Duodenal mucosa (tissue), 2 donors: ENCODE results near the gene THADA.

Experiments used
- H3K27ac ChIP-seq: one replicate; pipeline ENCODE4 v1.7.0; 2013; ENCODE audit warnings: low read depth, low read length
- H3K27me3 ChIP-seq, 2 donors: one replicate each; pipeline ENCODE4 v1.7.0; 2013; ENCODE audit warnings: low read length in 2 of 2, control low read depth in 1 of 2; ENCODE audit not compliant: insufficient read depth in 2 of 2, control insufficient read depth in 1 of 2
- H3K36me3 ChIP-seq, 2 donors: one replicate each; pipeline ENCODE4 v1.7.0; 2013; ENCODE audit warnings: low read length in 2 of 2, control low read depth in 1 of 2; ENCODE audit not compliant: insufficient read depth in 2 of 2, control insufficient read depth in 1 of 2
- H3K4me1 ChIP-seq, 2 donors: one replicate each; pipeline ENCODE4 v1.7.0; 2013; ENCODE audit warnings: low read length in 2 of 2, control low read depth in 1 of 2; ENCODE audit not compliant: insufficient read depth in 2 of 2, control insufficient read depth in 1 of 2
- H3K4me3 ChIP-seq, 2 donors: one replicate each; pipeline ENCODE4 v1.7.0; 2013; ENCODE audit warnings: low read length in 2 of 2, low read depth in 1 of 2
- H3K9ac ChIP-seq, 2 donors: one replicate each; pipeline ENCODE4 v1.7.0; 2013; ENCODE audit warnings: low read length in 2 of 2, low read depth in 1 of 2
- H3K9me3 ChIP-seq, 2 donors: one replicate each; pipeline ENCODE4 v1.7.0; 2013; ENCODE audit warnings: low read length in 2 of 2, control low read depth in 1 of 2; ENCODE audit not compliant: control insufficient read depth in 1 of 2

Gene THADA

GRCh38 chr2:43254331-43254730, 341.5 kb downstream of the THADA start:
- Histone ChIP-seq H3K4me1 (peaks cover 5 to 13% of the 10 kb centered on the region in 2 donors), H3K27me3 (no peaks in the 10 kb centered on the region), H3K27ac (no peak overlapping the region), H3K9ac (no peak overlapping the region), H3K9me3 (no peaks in the 10 kb centered on the region), H3K36me3 (no peaks in the 10 kb centered on the region), H3K4me3 (no peak overlapping the region)

- H3K27me3 ChIP-seq: no peaks in the 10 kb centered on the region
- peak overlapping the region; percentile 68 for H3K27ac ChIP-seq
- H3K9ac ChIP-seq: peak overlapping the region in 1 of 2 donors; percentile 33
- peaks cover 0 to 4% of the 10 kb centered on the region in 2 donors for H3K36me3 ChIP-seq
- peaks cover 5 to 13% of the 10 kb centered on the region in 2 donors for H3K4me1 ChIP-seq
- no peak overlapping the region for H3K4me3 ChIP-seq
- H3K9me3 ChIP-seq: no peaks in the 10 kb centered on the region
Observed at GRCh38 chr2:43251171-43251731, 344.6 kb downstream of the THADA start.

- Histone ChIP-seq H3K36me3 (peaks cover 0 to 4% of the 10 kb centered on the region in 2 donors), H3K27me3 (no peaks in the 10 kb centered on the region), H3K27ac (no peak overlapping the region), H3K9me3 (no peaks in the 10 kb centered on the region), H3K4me3 (no peak overlapping the region), H3K9ac (no peak overlapping the region), H3K4me1 (peaks cover 0 to 4% of the 10 kb centered on the region in 2 donors)
Observed at GRCh38 chr2:43250015-43250414, 345.8 kb downstream of the THADA start.

GRCh38 chr2:43248621-43249020, 347.2 kb downstream of the THADA start:
- no peak overlapping the region for H3K4me3 ChIP-seq
- no peaks in the 10 kb centered on the region for H3K9me3 ChIP-seq
- H3K9ac ChIP-seq: no peak overlapping the region
- no peak overlapping the region for H3K27ac ChIP-seq
- H3K4me1 ChIP-seq: peaks cover 0 to 4% of the 10 kb centered on the region in 2 donors
- H3K27me3 ChIP-seq: no peaks in the 10 kb centered on the region
- H3K36me3 ChIP-seq: peaks cover 0 to 4% of the 10 kb centered on the region in 2 donors

GRCh38 chr2:43246641-43247040, 349.2 kb downstream of the THADA start:
- no peak overlapping the region for H3K4me3 ChIP-seq
- H3K9me3 ChIP-seq: no peaks in the 10 kb centered on the region
- peaks cover 3 to 4% of the 10 kb centered on the region in 2 donors for H3K36me3 ChIP-seq
- H3K4me1 ChIP-seq: peaks cover 0 to 4% of the 10 kb centered on the region in 2 donors
- no peak overlapping the region for H3K9ac ChIP-seq
- H3K27me3 ChIP-seq: no peaks in the 10 kb centered on the region
- no peak overlapping the region for H3K27ac ChIP-seq

- Histone ChIP-seq H3K27ac (no peak overlapping the region), H3K36me3 (peaks cover under 1 to 3% of the 10 kb centered on the region in 2 donors), H3K4me3 (no peak overlapping the region), H3K9ac (no peak overlapping the region), H3K4me1 (peaks cover 0 to 6% of the 10 kb centered on the region in 2 donors), H3K27me3 (no peaks in the 10 kb centered on the region), H3K9me3 (no peaks in the 10 kb centered on the region)
Observed at GRCh38 chr2:43241558-43241957, 354.3 kb downstream of the THADA start.

GRCh38 chr2:43240766-43241150, 355.1 kb downstream of the THADA start:
- H3K9ac ChIP-seq: no peak overlapping the region
- no peak overlapping the region for H3K4me3 ChIP-seq
- peaks cover 0 to 3% of the 10 kb centered on the region in 2 donors for H3K36me3 ChIP-seq
- H3K9me3 ChIP-seq: no peaks in the 10 kb centered on the region
- peaks cover 0 to 6% of the 10 kb centered on the region in 2 donors for H3K4me1 ChIP-seq
- H3K27me3 ChIP-seq: no peaks in the 10 kb centered on the region
- peak overlapping the region; percentile 56 for H3K27ac ChIP-seq

- peaks cover 0 to 6% of the 10 kb centered on the region in 2 donors for H3K4me1 ChIP-seq
- peaks cover 0 to 3% of the 10 kb centered on the region in 2 donors for H3K36me3 ChIP-seq
- no peaks in the 10 kb centered on the region for H3K27me3 ChIP-seq
- no peaks in the 10 kb centered on the region for H3K9me3 ChIP-seq
- H3K4me3 ChIP-seq: no peak overlapping the region
- H3K9ac ChIP-seq: no peak overlapping the region
- H3K27ac ChIP-seq: peak overlapping the region; percentile 56
Observed at GRCh38 chr2:43239981-43240765, 355.7 kb downstream of the THADA start.

GRCh38 chr2:43238813-43239212, 357.0 kb downstream of the THADA start:
- peaks cover 0 to 3% of the 10 kb centered on the region in 2 donors for H3K36me3 ChIP-seq
- H3K4me3 ChIP-seq: no peak overlapping the region
- no peak overlapping the region for H3K27ac ChIP-seq

GRCh38 chr2:43238176-43238575, 357.7 kb downstream of the THADA start:
- H3K4me1 ChIP-seq: peaks cover 0 to 6% of the 10 kb centered on the region in 2 donors
- no peaks in the 10 kb centered on the region for H3K27me3 ChIP-seq
- no peak overlapping the region for H3K9ac ChIP-seq
- H3K36me3 ChIP-seq: peaks cover 0 to under 1% of the 10 kb centered on the region in 2 donors
- no peak overlapping the region for H3K27ac ChIP-seq
- H3K9me3 ChIP-seq: no peaks in the 10 kb centered on the region
- no peak overlapping the region for H3K4me3 ChIP-seq

More at GRCh38 chr2:43238813-43239212, 357.0 kb downstream of the THADA start:
- H3K4me1 ChIP-seq: peaks cover 0 to 6% of the 10 kb centered on the region in 2 donors
- no peaks in the 10 kb centered on the region for H3K27me3 ChIP-seq
- no peaks in the 10 kb centered on the region for H3K9me3 ChIP-seq
- H3K9ac ChIP-seq: no peak overlapping the region
